ENCODE measurements around the gene APOD. TPM values are rescaled to one million over a fixed set of nuclear protein-coding genes. Genes with fewer than 3 reads are reported as not detected.

The APOD gene
- total and polyA plus RNA-seq, 2 donors, result 11.7 to 395 TPM

- no peak for DNase-seq (ENCODE audit: extremely low spot score)
- H3K36me3 ChIP-seq (ENCODE audit: insufficient read depth), result no peaks in the 10 kb centered on the region
- no peak overlapping the region for H3K4me3 ChIP-seq (ENCODE audit: low read depth, low read length)
- H3K27ac ChIP-seq (ENCODE audit: low read depth), result no peak overlapping the region
- WGBS, result 78% methylated on average over 5 of the region's 5 CpGs
- H3K4me1 ChIP-seq (ENCODE audit: insufficient read depth), result no peaks in the 10 kb centered on the region
Measured at GRCh38 chr3:195568630-195569029, 15.1 kb downstream of the APOD start.

- WGBS, result 43% methylated on average over 6 of the region's 6 CpGs
- H3K27ac ChIP-seq (ENCODE audit: low read depth), result no peak overlapping the region
Measured at GRCh38 chr3:195566797-195567196, 16.9 kb downstream of the APOD start.

GRCh38 chr3:195565716-195566115 lies 18.0 kb downstream of the APOD start:
- no peak for DNase-seq (ENCODE audit: extremely low spot score)
- no peaks in the 10 kb centered on the region for H3K36me3 ChIP-seq (ENCODE audit: insufficient read depth)
- H3K4me1 ChIP-seq (ENCODE audit: insufficient read depth), result no peaks in the 10 kb centered on the region
- WGBS, result 33% methylated on average over 7 of the region's 7 CpGs
- H3K27ac ChIP-seq (ENCODE audit: low read depth), result no peak overlapping the region
- no peak overlapping the region for H3K4me3 ChIP-seq (ENCODE audit: low read depth, low read length)

More at GRCh38 chr3:195566797-195567196, 16.9 kb downstream of the APOD start:
- Histone ChIP-seq H3K36me3 (ENCODE audit: insufficient read depth) (no peaks in the 10 kb centered on the region), H3K4me1 (ENCODE audit: insufficient read depth) (no peaks in the 10 kb centered on the region), H3K4me3 (ENCODE audit: low read depth, low read length) (no peak overlapping the region)
- no peak for DNase-seq (ENCODE audit: extremely low spot score)

- H3K4me3 ChIP-seq (ENCODE audit: low read depth, low read length), result no peak overlapping the region
- DNase-seq (ENCODE audit: extremely low spot score), result no peak
- H3K27ac ChIP-seq (ENCODE audit: low read depth), result no peak overlapping the region
- 86% methylated on average over 4 of the region's 4 CpGs for WGBS
- H3K36me3 ChIP-seq (ENCODE audit: insufficient read depth), result no peaks in the 10 kb centered on the region
- no peaks in the 10 kb centered on the region for H3K4me1 ChIP-seq (ENCODE audit: insufficient read depth)
Measured at GRCh38 chr3:195563317-195563716, 20.4 kb downstream of the APOD start.

GRCh38 chr3:195559723-195560409 lies 23.9 kb downstream of the APOD start:
- no peak for DNase-seq (ENCODE audit: extremely low spot score)
- no peak overlapping the region for H3K4me3 ChIP-seq (ENCODE audit: low read depth, low read length)
- H3K4me1 ChIP-seq (ENCODE audit: insufficient read depth), result no peaks in the 10 kb centered on the region
- no peaks in the 10 kb centered on the region for H3K36me3 ChIP-seq (ENCODE audit: insufficient read depth)
- 88% methylated on average over 4 of the region's 4 CpGs for WGBS
- H3K27ac ChIP-seq (ENCODE audit: low read depth), result no peak overlapping the region

- Histone ChIP-seq H3K4me3 (ENCODE audit: low read depth, low read length) (no peak overlapping the region), H3K36me3 (ENCODE audit: insufficient read depth) (no peaks in the 10 kb centered on the region), H3K27ac (ENCODE audit: low read depth) (no peak overlapping the region), H3K4me1 (ENCODE audit: insufficient read depth) (no peaks in the 10 kb centered on the region)
- DNase-seq (ENCODE audit: extremely low spot score), result no peak
- WGBS, result 66% methylated on average over 3 of the region's 3 CpGs
Measured at GRCh38 chr3:195558602-195559001, 25.1 kb downstream of the APOD start.

- Histone ChIP-seq H3K4me3 (ENCODE audit: low read depth, low read length) (no peak overlapping the region), H3K36me3 (ENCODE audit: insufficient read depth) (no peaks in the 10 kb centered on the region), H3K4me1 (ENCODE audit: insufficient read depth) (no peaks in the 10 kb centered on the region), H3K27ac (ENCODE audit: low read depth) (no peak overlapping the region)
- 73% methylated on average over 4 of the region's 4 CpGs for WGBS
- no peak for DNase-seq (ENCODE audit: extremely low spot score)
Measured at GRCh38 chr3:195557322-195557721, 26.4 kb downstream of the APOD start.

GRCh38 chr3:195556390-195556789 lies 27.4 kb downstream of the APOD start:
- Histone ChIP-seq H3K27ac (ENCODE audit: low read depth) (no peak overlapping the region), H3K4me1 (ENCODE audit: insufficient read depth) (no peaks in the 10 kb centered on the region), H3K36me3 (ENCODE audit: insufficient read depth) (no peaks in the 10 kb centered on the region), H3K4me3 (ENCODE audit: low read depth, low read length) (no peak overlapping the region)
- 40% methylated on average over 10 of the region's 10 CpGs for WGBS
- no peak for DNase-seq (ENCODE audit: extremely low spot score)

- no peak for DNase-seq (ENCODE audit: extremely low spot score)
- WGBS, result 75% methylated on average over 8 of the region's 8 CpGs
- H3K27ac ChIP-seq (ENCODE audit: low read depth), result no peak overlapping the region
Measured at GRCh38 chr3:195555110-195555509, 28.6 kb downstream of the APOD start.

GRCh38 chr3:195554458-195554857 lies 29.3 kb downstream of the APOD start:
- DNase-seq (ENCODE audit: extremely low spot score), result no peak
- Histone ChIP-seq H3K4me1 (ENCODE audit: insufficient read depth) (no peaks in the 10 kb centered on the region), H3K4me3 (ENCODE audit: low read depth, low read length) (no peak overlapping the region), H3K36me3 (ENCODE audit: insufficient read depth) (no peaks in the 10 kb centered on the region), H3K27ac (ENCODE audit: low read depth) (no peak overlapping the region)
- WGBS, result 95% methylated on average over 15 of the region's 15 CpGs

More at GRCh38 chr3:195555110-195555509, 28.6 kb downstream of the APOD start:
- no peak overlapping the region for H3K4me3 ChIP-seq (ENCODE audit: low read depth, low read length)
- no peaks in the 10 kb centered on the region for H3K4me1 ChIP-seq (ENCODE audit: insufficient read depth)
- no peaks in the 10 kb centered on the region for H3K36me3 ChIP-seq (ENCODE audit: insufficient read depth)

GRCh38 chr3:195553268-195553667 lies 30.5 kb downstream of the APOD start:
- Histone ChIP-seq H3K4me1 (ENCODE audit: insufficient read depth) (no peaks in the 10 kb centered on the region), H3K27ac (ENCODE audit: low read depth) (no peak overlapping the region), H3K36me3 (ENCODE audit: insufficient read depth) (no peaks in the 10 kb centered on the region), H3K4me3 (ENCODE audit: low read depth, low read length) (no peak overlapping the region)
- DNase-seq (ENCODE audit: extremely low spot score), result no peak
- WGBS, result 76% methylated on average over 7 of the region's 7 CpGs

- Histone ChIP-seq H3K27ac (ENCODE audit: low read depth) (no peak overlapping the region), H3K4me3 (ENCODE audit: low read depth, low read length) (no peak overlapping the region)
- 58% methylated on average over 7 of the region's 7 CpGs for WGBS
Measured at GRCh38 chr3:195551381-195551978, 32.3 kb downstream of the APOD start.

GRCh38 chr3:195550723-195551122 lies 33.0 kb downstream of the APOD start:
- 46% methylated on average over 4 of the region's 4 CpGs for WGBS
- no peak for DNase-seq (ENCODE audit: extremely low spot score)
- H3K27ac ChIP-seq (ENCODE audit: low read depth), result no peak overlapping the region
- no peak overlapping the region for H3K4me3 ChIP-seq (ENCODE audit: low read depth, low read length)
- H3K36me3 ChIP-seq (ENCODE audit: insufficient read depth), result no peaks in the 10 kb centered on the region
- no peaks in the 10 kb centered on the region for H3K4me1 ChIP-seq (ENCODE audit: insufficient read depth)

More at GRCh38 chr3:195551381-195551978, 32.3 kb downstream of the APOD start:
- H3K4me1 ChIP-seq (ENCODE audit: insufficient read depth), result no peaks in the 10 kb centered on the region
- no peak for DNase-seq (ENCODE audit: extremely low spot score)
- H3K36me3 ChIP-seq (ENCODE audit: insufficient read depth), result no peaks in the 10 kb centered on the region

- DNase-seq (ENCODE audit: extremely low spot score), result no peak
- Histone ChIP-seq H3K4me1 (ENCODE audit: insufficient read depth) (no peaks in the 10 kb centered on the region), H3K36me3 (ENCODE audit: insufficient read depth) (no peaks in the 10 kb centered on the region), H3K4me3 (ENCODE audit: low read depth, low read length) (no peak overlapping the region), H3K27ac (ENCODE audit: low read depth) (no peak overlapping the region)
- 53% methylated on average over 9 of the region's 9 CpGs for WGBS
Measured at GRCh38 chr3:195549931-195550519, 33.7 kb downstream of the APOD start.

Measured in urinary bladder (tissue), 4 donors.